Measurements from ENCODE around the gene GRAP2.
A peak's percentile ranks its signal among the peaks of the same experiment; 100 is the strongest.
"Not testable (repeated sequence)": the region's sequence is repeated elsewhere in the genome, so short reads cannot be mapped to it uniquely, and the experiment has no call there.

The GRAP2 gene

GRCh38 chr22:39967103-39967829 lies 66.4 kb downstream of the GRAP2 start:
- DNase-seq (ENCODE audit: low spot score): no peak

GRCh38 chr22:39967996-39968972 lies 67.4 kb downstream of the GRAP2 start:
- peak; percentile 29 for DNase-seq (ENCODE audit: low spot score)

GRCh38 chr22:39970742-39971141 lies 69.9 kb downstream of the GRAP2 start:
- no peak for DNase-seq (ENCODE audit: low spot score)

GRCh38 chr22:39972641-39973040 lies 71.8 kb downstream of the GRAP2 start:
- no peak for DNase-seq (ENCODE audit: low spot score)

- DNase-seq (ENCODE audit: low spot score): no peak
These were observed 72.8 kb downstream of the GRAP2 start for GRCh38 chr22:39973656-39974055.

GRCh38 chr22:39974065-39974464 lies 73.2 kb downstream of the GRAP2 start:
- no peak for DNase-seq (ENCODE audit: low spot score)

GRCh38 chr22:39979048-39979447 lies 78.2 kb downstream of the GRAP2 start:
- DNase-seq (ENCODE audit: low spot score): no peak

GRCh38 chr22:39979458-39979857 lies 78.6 kb downstream of the GRAP2 start:
- DNase-seq (ENCODE audit: low spot score): no peak

GRCh38 chr22:39980596-39980995 lies 79.7 kb downstream of the GRAP2 start:
- DNase-seq (ENCODE audit: low spot score): no peak

- DNase-seq (ENCODE audit: low spot score): no peak
These were observed 82.5 kb downstream of the GRAP2 start for GRCh38 chr22:39983346-39983745.

GRCh38 chr22:39984006-39984405 lies 83.1 kb downstream of the GRAP2 start:
- no peak for DNase-seq (ENCODE audit: low spot score)

- DNase-seq (ENCODE audit: low spot score): no peak
These were observed 83.9 kb downstream of the GRAP2 start for GRCh38 chr22:39984746-39985145.

- no peak for DNase-seq (ENCODE audit: low spot score)
These were observed 84.6 kb downstream of the GRAP2 start for GRCh38 chr22:39985383-39986035.

GRCh38 chr22:39988386-39989114 lies 87.7 kb downstream of the GRAP2 start:
- DNase-seq (ENCODE audit: low spot score): no peak

GRCh38 chr22:39989633-39990032 lies 88.7 kb downstream of the GRAP2 start:
- DNase-seq (ENCODE audit: low spot score): no peak

- no peak for DNase-seq (ENCODE audit: low spot score)
These were observed 89.8 kb downstream of the GRAP2 start for GRCh38 chr22:39990686-39991085.

GRCh38 chr22:39991159-39991860 lies 90.4 kb downstream of the GRAP2 start:
- no peak for DNase-seq (ENCODE audit: low spot score)

- DNase-seq (ENCODE audit: low spot score): no peak
These were observed 91.4 kb downstream of the GRAP2 start for GRCh38 chr22:39992088-39992826.

- not testable (repeated sequence) for DNase-seq (ENCODE audit: low spot score)
These were observed 92.0 kb downstream of the GRAP2 start for GRCh38 chr22:39992894-39993293.

GRCh38 chr22:39994041-39994565 lies 93.2 kb downstream of the GRAP2 start:
- DNase-seq (ENCODE audit: low spot score): no peak

Data from iPS-NIHi11 (cell line).